NB4 (cell line): ENCODE data around the gene NCOA1.

Experiments
- CTCF ChIP-seq: IDR thresholded peaks from one replicate; pipeline ENCODE4 v1.5.1; 2012; ENCODE audit warnings: low read depth, low read length
- MAX ChIP-seq: IDR thresholded peaks from 2 replicates; pipeline ENCODE4 v1.6.1; 2011; ENCODE audit warnings: low read depth, low read length
- MYC ChIP-seq: IDR thresholded peaks from 2 replicates; pipeline ENCODE4 v1.6.1; 2011; ENCODE audit warnings: low read depth, low read length
- POLR2A ChIP-seq: IDR thresholded peaks from 2 replicates; pipeline ENCODE4 v1.6.1; 2011; ENCODE audit warnings: mild to moderate bottlenecking; ENCODE audit not compliant: insufficient read length; ENCODE audit errors: extremely low read depth

- TF ChIP-seq CTCF (no peak), POLR2A (no peak), MAX (no peak), MYC (no peak)
These were observed 74.5 kb downstream of the NCOA1 start for GRCh38 chr2:24565537-24565936.
